GM19035 (cell line): ENCODE data around the gene LCORL.
A peak's percentile ranks its signal among the peaks of the same experiment; 100 is the strongest.

Experiments
- ATAC-seq: cut with Tn5 transposase; IDR thresholded peaks from one replicate; pipeline ENCODE4 v1.9.1; 2021; ENCODE audit not compliant: unreplicated experiment

Gene LCORL

DNA sequence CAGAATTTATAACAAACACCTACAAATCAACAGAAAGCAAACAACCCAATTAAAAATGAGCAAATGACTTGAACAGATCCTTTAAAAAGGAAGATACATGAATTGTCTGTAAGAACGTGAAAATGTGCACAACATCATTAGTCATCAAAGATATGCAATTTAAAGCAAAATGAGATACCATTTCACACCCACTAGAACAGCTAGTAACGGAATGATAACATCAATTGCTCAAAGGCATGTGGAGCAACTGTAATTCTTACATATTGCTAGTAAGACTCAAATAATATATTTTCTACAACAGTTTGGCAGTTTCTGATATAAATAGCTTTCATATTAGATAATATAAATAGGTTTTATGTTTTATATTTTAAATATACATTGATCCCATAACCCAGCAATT is 82.5 kb downstream of the LCORL start:
- ATAC-seq, result no peak

DNA sequence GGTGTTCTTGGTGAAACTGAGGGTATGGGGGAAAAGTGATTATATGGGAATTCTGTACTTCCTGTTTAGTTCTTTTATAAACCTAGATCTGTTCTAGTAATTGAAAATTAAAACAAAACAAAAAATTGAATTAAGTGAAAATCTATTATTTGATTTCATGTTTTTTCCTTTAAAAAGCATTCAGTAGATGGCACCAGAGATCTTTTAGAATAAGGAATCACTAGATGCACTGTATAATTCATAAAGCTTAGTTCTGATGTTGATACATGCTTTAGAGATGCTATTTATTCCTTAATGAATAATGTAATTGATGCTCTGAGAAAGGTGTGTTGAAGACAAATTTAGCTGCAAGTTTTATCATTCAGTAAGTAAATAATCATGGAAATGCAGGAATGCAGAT is 87.3 kb downstream of the LCORL start:
- no peak for ATAC-seq

DNA sequence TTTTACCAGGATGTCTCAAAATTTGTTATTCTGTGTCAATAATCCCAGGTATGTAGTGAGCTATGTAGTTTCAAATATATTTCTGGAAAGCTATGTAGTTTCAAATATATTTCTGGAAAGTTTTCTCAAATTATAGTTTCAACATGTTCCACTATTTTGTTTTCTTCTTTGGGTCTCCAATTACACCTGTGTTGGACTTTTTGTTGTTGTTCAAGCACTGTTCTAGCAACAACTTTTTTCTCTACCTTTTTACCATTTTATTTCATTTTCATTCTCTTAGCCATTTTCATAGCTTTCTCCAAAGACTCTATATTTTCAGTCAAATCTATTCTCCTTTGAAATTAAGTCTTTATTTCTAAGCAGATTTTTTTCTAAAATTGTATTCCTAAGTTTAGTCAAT is 88.4 kb downstream of the LCORL start:
- no peak for ATAC-seq

DNA sequence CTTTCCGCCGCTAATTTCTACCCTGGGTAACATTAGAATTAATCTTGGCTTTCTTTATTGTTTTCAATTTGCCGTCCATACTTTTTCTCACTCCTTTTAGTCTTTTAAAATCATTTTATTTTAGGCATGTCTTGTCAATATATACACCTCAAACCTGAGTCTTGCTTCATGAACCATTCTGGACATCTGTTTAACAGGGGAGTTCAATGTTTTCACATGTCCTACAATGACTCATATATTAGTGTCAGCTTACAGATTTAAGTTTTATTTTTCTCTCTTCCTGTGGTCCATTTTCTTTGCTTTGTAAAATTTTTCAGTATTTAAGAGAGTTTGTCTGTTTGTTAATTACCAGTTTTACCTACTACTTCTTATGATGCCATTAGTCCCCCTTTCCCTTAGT is 89.5 kb downstream of the LCORL start:
- no peak for ATAC-seq

DNA sequence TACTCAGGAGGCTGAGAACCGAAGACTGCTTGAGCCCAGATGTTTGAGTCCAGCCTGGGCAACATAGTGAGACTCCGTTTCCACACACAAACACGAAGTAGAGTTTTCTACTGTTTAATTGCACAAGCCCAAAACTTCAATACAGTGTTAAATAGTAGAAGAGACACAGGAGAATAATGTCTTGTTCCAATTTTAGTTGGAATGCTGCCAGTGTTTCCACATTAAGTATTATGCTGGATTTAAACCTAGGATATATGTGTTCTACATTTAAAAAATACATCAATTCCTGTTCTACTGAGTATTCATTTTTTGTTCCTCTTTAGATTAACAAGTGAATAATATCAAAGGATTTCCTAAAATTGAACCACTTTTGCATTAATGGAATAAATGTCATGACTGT is 91.3 kb downstream of the LCORL start:
- no peak for ATAC-seq

DNA sequence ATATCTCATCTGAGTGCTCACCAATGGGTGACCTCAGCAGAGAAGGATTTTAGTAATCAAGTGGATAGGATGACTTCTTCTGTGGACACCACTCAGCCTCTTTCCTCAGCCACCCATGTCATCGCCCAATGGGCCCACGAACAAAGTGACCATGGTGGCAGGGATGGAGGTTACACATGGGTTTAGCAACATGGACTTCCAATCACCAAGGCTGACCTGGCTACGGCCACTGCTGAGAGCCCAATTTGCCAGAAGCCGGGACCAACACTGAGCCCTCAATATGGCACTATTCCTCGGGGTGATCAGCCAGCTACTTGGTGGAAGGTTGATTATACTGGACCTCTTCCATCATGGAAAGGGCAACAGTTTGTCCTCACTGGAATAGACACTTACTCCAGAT is 97.4 kb downstream of the LCORL start:
- ATAC-seq, result no peak

DNA sequence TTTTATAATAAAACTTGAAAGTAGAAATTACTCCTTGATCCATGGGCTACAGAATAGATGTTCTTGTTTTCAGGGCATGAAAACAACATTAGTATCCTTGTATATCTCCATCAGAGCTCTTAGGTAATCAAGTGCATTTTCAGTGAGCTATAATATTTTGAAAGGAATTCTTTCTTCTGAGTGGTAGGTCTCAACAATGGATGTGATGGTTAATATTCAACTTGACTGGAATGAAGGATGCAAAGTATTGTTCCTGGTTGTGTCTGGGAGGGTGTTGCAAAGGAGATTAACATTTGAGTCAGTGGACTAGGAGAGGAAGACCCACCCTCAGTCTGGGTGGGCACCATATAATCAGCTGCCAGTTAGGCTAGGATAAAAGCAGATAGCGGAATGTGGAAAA is 100.1 kb downstream of the LCORL start:
- ATAC-seq, result no peak

DNA sequence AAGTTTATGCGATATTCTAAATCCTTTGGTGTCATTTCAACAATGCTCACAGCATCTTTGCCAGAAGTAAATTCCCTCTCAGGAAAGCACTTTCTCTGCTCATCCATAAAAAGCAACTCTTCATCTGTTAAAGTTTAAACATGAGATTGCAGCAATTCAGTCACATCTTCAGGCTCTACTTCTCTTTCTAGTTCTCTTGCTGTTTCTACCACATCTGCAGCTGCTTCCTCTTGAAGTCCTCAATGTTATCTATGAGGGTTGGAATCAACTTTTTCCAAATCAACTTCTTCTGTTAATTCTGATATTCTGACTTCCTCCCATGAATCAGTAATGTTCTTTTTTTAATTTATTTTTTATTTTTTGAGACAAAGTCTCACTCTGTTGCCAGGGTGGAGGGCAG is 100.9 kb downstream of the LCORL start:
- ATAC-seq, result no peak

DNA sequence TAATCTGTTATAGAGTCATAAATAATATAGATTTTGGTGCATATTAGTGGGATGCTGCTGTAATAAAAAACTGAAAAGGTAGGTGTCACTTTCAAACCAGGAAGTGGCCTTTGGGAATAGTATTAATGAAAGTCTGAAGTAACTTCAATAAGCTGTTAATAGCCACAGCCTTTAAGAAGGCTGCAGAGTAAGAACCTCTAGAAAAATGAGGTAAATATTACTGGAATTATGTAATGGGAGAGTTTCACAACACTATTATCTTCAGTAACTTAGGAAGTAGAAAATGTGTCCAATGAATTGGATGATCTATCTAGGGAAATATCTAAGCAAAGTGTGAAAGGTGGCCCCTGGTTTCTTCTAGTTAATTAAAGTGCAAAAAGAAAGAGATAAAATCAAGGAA is 106.1 kb downstream of the LCORL start:
- ATAC-seq, result no peak

DNA sequence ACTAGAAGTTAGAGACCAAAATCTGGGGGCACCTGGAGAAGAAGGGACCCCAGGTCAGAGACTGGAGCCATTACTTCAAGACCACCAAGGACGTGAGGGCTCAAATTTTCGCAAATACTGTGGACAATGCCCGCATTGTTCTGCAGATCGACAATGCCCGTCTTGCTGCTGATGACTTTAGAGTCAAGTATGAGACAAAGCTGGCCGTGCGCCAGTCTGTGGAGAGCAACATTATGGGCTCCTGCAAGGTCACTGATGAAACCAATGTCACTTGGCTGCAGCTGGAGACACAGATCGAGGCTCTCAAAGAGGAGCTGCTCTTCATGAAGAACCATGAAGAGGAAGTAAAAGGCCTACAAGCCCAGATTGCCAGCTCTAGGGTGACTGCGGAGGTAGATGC is 109.5 kb downstream of the LCORL start:
- ATAC-seq, result no peak

DNA sequence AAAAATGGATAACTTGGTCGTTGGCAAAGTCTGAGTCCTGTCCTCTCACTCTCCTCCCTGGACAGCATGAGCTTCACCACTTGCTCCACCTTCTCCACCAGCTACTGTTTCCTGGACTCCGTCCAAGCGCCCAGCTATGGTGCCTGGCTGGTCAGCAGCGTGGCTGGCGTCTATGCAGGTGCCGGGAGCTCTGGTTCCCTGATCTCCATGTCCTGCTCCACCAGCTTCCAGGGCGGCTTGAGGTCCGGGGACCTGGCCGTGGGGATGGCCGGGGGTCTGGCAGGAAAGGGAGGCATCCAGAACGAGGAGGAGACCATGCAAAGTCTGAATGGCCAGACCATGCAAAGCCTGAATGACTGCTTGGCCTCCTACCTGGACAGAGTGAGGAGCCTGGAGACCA is 109.9 kb downstream of the LCORL start:
- ATAC-seq, result no peak

DNA sequence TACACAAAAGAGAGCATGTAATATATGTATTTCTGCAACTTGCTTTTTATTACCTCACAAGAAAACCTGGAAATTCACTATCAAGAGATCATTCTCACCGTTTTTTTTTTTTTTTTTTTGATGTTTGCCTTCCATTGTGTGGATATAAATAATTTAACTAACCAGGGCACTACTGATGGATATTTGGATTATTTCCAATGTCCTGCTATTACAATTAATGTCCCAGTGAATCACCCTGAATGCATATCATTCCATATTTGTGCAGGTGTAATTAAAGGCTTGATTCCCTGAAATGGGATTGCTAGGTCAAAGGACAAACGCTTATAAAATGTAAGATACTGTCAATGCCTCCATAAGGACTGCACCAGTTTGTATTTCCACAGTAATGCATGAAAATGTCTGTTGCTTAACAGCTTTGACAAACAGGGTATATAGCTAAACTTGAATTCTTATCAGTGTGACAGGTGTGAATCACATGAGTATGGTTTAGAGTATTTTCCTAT is 123.0 kb downstream of the LCORL start:
- no peak for ATAC-seq

DNA sequence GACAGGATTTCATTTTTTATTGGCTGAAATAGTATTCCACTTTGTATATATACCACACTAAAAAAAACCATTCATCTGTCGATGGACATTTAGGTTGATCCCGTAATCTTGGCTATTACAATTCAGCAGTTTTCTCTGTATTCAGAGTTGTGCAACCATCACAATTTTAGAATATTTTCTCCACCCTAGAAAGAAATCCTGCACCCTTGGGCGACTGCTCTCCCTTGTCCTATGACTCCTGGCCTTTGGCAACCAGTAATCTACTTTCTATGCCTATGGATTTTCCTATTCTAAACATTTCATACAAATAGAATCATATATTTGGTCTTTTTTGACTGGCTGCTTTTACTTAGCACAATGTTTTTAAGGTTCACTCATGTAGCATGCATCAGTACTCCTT is 126.1 kb downstream of the LCORL start:
- no peak for ATAC-seq

DNA sequence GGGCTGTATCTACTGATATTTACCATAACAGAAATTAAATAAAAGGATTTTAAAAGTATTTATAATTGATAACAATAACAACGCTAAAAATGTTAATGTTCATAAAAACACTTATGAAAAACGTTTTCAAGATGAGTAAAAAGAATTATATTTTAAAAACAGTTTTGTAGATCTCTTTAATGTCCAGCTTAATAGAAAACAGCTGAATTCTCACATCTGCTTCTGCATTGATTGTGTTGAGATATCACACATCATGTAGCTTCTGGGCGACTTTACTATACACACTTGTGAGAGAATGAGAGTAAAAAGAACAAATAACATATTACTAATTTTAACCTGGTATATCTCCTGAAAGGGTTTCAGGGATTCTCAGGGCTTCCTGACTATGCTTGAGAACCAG is 127.1 kb downstream of the LCORL start:
- no peak for ATAC-seq

DNA sequence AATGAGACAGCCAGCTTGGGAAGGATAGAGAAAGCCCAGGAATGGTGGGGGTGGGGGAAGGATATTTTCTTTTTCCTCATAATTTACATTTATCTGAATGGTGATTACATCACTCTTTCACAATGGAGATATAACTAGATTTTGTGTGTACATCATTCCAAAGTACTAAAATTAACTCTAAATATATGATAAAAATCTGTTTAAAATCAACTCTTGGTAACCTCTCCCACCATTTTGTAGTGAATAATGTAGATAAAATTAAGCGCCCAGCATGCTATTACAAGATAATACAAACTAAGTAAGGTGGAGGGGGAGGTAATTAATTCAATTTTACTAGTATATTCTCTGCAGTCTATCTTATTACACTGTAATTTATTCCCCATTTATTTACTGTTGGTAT is 131.9 kb downstream of the LCORL start:
- ATAC-seq, result no peak

DNA sequence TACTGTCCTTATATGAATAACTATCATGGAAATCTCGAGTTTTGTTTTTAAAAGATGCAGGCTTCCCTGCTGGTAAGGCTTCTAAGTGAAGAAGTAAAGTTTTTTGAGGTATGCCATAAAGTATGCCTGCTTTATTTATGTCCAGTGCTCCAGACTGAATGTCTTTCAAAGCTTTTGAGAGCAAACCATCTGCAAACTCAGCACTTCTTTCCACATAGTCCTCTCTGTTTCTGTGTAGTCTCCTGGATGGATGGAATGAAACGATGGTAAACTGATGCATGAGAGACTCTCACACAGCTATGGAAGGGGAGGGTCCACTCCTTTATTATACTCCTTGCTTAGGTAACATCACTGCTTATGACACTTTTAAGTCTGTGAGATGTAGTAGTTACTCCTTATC is 137.0 kb downstream of the LCORL start:
- ATAC-seq, result no peak

DNA sequence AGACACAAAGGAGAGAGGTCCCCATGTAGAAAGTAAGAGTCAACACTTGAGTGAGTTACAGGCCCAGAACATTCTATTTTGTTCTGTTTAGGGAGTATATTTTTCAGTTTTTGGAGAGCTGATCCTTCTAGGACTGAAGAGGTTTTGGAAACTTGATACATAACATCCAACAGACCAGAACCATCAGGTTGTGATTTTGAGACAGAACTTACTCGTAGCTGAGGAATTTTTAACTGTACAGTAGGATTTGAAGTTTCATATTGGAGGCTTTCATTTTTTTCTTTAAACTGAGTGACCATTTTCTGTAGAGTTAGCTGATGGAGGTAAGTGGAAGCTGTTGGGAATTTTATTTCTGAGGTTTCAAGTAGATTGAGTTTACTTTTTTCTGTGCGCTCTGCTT is 137.5 kb downstream of the LCORL start:
- no peak for ATAC-seq

DNA sequence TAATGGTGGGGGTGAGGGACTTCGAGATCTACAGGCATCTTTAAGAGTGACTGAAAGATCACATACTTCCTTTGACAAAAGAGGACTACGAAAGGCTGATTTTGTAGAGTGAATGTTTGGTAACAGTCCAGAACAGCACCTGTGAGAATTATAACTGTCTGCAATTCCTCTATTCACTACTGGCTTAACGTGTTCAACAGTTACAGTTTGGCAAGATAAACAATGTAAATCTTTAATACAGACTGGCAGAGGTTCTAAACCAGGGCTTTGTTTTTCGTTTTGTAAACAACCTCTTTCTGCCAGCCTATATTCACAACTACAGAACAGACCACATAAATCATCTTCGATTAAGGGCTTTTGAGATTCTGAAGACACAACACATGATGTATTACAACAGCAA is 143.9 kb downstream of the LCORL start:
- no peak for ATAC-seq

DNA sequence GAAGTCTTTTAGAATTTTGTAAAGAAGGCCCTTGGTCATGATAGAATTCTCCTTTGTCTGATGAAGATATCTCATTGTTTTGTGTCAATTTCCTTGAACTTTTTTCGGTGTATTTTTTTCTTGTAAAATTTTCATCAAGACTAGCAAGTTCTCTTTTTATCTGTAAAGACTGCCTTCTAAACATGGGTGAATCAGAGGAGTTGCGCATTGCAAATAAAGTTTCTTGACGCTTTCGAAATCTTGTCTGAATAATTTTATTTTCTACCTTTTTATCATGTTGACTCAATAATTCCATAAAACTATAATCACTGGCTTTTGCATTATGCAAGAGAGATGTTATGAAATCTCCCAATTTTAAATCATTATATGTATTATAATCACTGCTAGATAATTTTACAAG is 144.6 kb downstream of the LCORL start:
- ATAC-seq, result no peak

DNA sequence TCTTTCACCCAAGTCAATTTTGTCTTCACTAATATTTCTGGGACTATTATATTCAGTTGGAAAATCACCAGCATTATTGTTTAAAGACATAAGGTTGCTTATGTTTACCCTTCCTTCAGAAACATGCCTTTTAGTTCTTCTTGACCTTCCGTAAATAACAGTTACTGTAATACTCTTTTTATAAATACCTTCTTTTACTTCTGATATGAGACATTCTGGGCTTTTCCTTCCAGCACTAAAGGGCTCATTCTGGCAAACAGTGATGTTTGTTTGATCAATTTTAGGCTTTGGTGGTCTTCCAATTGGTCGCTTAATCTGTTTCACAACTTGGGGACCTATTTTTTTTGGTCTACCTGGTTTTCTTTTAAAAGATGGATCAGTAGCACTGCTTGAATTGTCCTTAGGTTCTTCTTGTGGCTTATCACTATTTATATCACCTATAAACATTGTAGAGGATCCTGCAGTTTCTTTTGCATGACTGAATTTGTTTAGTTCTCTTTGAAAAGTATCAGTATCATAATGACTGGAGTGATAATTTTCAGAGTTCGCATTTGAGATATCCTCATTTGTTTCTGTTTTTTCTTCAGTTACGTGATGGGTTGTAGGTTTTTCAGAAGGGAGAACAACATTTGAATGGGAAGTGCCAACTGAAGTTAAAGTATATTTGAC is 146.0 kb downstream of the LCORL start:
- peak; percentile 92 for ATAC-seq

DNA sequence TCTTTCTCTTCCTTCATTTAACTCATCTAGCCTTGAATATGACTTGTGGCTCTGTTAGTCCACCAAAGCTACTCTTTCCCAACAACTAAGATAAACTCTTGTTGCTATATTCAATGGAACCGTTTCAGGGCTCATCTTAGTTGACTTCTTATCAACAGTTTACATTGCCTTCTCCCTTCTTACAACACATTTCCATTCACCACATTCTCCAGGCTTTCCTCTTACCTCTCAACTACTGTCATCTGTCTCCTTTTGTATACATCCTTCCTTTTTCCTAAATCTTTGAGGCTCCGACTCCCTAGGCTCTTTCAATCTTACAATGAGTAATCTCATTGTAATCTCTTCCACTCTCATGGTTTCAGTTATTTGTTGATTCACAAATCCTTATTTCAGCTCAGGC is 152.2 kb downstream of the LCORL start:
- no peak for ATAC-seq

DNA sequence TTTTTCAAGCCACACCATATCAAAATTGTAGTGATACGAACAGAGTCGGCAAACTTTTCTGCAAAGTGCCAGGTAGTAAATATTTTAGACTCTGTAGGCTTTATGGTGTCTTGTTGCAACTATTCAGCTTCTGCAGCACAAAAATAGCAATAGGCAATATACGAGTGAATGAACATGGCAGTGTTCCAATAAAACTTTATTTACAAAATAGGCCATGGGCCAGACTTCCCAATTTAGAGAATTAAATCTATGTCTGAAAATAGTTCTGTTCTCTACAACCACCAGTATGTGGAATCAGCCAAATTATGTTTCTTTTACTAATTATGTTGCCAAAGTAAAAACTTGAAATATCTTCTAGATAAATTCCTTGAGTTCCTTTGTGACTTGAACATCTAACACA is 154.3 kb downstream of the LCORL start:
- no peak for ATAC-seq

DNA sequence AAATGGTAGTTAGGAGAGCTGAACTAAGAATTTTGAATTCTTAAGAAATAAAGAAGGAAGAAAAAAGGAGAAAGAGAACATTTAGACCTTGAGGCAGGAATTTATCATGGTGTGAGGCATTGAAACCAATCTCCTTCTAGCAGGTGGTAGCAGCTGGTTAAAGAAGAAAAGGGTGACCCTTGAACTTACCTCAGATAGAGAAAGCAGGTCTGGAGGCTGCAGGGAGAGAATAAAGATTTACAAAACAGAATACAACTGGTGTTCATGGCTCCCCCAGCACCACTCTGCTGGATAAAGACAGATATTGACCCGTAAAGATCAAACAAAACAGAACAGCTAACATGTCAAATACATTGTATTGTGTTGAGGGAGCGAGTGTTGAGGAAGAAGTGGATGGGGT is 154.7 kb downstream of the LCORL start:
- no peak for ATAC-seq
